SU-DHL-6 (cell line): ENCODE measurements around the gene CXorf65.

Experiments used
- H2AFZ ChIP-seq: fragments of 200-600 bp; sonication (generic); 2 replicates; pipeline ENCODE4 v1.6.1; 2014; ENCODE audit warnings: low read depth, mild to moderate bottlenecking, moderate library complexity, mixed read lengths, antibody characterized with exemption, low read length; ENCODE audit not compliant: severe bottlenecking
- H3F3A ChIP-seq: fragments of 200-600 bp; shearing (Covaris generic); 2 replicates; pipeline ENCODE4 v1.6.0; 2016; ENCODE audit warnings: antibody characterized with exemption, mild to moderate bottlenecking; ENCODE audit not compliant: insufficient read depth
- H3K27ac ChIP-seq: fragments of 200-600 bp; sonication (generic); 2 replicates; pipeline ENCODE4 v1.5.1; 2016; ENCODE audit warnings: low read depth, mild to moderate bottlenecking, low read length, moderate library complexity, mixed read lengths
- H3K27me3 ChIP-seq: fragments of 200-600 bp; sonication (generic), shearing (Covaris generic); 2 replicates; pipeline ENCODE4 v1.6.0; 2014; ENCODE audit warnings: mild to moderate bottlenecking, low read length
- H3K36me3 ChIP-seq: fragments of 200-600 bp; sonication (generic); 2 replicates; pipeline ENCODE4 v1.6.1; 2014; ENCODE audit warnings: mild to moderate bottlenecking, low read length, mixed read lengths
- H3K4me2 ChIP-seq: fragments of 300-600, 200-600 bp; shearing (Covaris generic), sonication (generic); 2 replicates; pipeline ENCODE4 v1.6.0; 2014; ENCODE audit warnings: low read length, low read depth, mild to moderate bottlenecking; ENCODE audit not compliant: poor library complexity, severe bottlenecking
- H3K4me3 ChIP-seq: fragments of 200-600 bp; sonication (generic); 2 replicates; pipeline ENCODE4 v1.5.1; 2014; ENCODE audit warnings: antibody characterized with exemption, low read length, mild to moderate bottlenecking, mixed read lengths; ENCODE audit not compliant: insufficient read depth, poor library complexity, severe bottlenecking
- H3K79me2 ChIP-seq: fragments of 200-600 bp; sonication (generic); 2 replicates; pipeline ENCODE4 v1.6.1; 2014; ENCODE audit warnings: mild to moderate bottlenecking, low read length, moderate library complexity; ENCODE audit not compliant: insufficient read depth
- H3K9ac ChIP-seq: fragments of 200-600 bp; sonication (generic); 2 replicates; pipeline ENCODE4 v1.7.0; 2014; ENCODE audit warnings: mild to moderate bottlenecking, low read length
- H3K9me2 ChIP-seq: fragments of 200-600 bp; sonication (generic); replicated peaks from 2 replicates; pipeline ENCODE4 v1.6.1; 2014; ENCODE audit warnings: low read length; ENCODE audit not compliant: insufficient read depth
- H3K9me3 ChIP-seq: fragments of 200-600 bp; sonication (generic); 2 replicates; pipeline ENCODE4 v1.6.1; 2014; ENCODE audit warnings: low read length, mixed read lengths; ENCODE audit not compliant: insufficient read depth
- H4K20me1 ChIP-seq: fragments of 200-600 bp; sonication (generic); 2 replicates; pipeline ENCODE4 v1.6.1; 2014; ENCODE audit warnings: low read depth, mild to moderate bottlenecking, antibody characterized with exemption, low read length, moderate library complexity, mixed read lengths
- CTCF ChIP-seq: fragments of 200-600 bp; sonication (generic); IDR thresholded peaks from one replicate; pipeline ENCODE4 v1.5.1; 2017; ENCODE audit warnings: antibody characterized with exemption, mild to moderate bottlenecking, low read length, moderate library complexity; ENCODE audit not compliant: insufficient read depth, poor library complexity, severe bottlenecking
- EZH2phosphoT487 ChIP-seq: fragments of 200-600 bp; sonication (generic), shearing (Covaris generic); conservative IDR thresholded peaks from 2 replicates; pipeline ENCODE4 v1.6.1; 2018; ENCODE audit warnings: mild to moderate bottlenecking, antibody characterized with exemption, low read length, moderate library complexity, mixed read lengths

The CXorf65 gene

GRCh38 chrX:71128915-71129765 is 22.6 kb upstream of the CXorf65 start:
- Histone ChIP-seq H3K27ac (no peak overlapping the region), H4K20me1 (no peaks in the 10 kb centered on the region), H2AFZ (no peak overlapping the region), H3K9me2 (no peaks in the 10 kb centered on the region), H3K4me3 (no peak overlapping the region), H3K4me2 (no peak overlapping the region), H3K9me3 (no peaks in the 10 kb centered on the region), H3K79me2 (no peaks in the 10 kb centered on the region), H3K9ac (no peak overlapping the region), H3F3A (no peaks in the 10 kb centered on the region), H3K36me3 (no peaks in the 10 kb centered on the region), H3K27me3 (no peaks in the 10 kb centered on the region)
- TF ChIP-seq CTCF (peak; percentile 75), EZH2phosphoT487 (no peak)

DNA sequence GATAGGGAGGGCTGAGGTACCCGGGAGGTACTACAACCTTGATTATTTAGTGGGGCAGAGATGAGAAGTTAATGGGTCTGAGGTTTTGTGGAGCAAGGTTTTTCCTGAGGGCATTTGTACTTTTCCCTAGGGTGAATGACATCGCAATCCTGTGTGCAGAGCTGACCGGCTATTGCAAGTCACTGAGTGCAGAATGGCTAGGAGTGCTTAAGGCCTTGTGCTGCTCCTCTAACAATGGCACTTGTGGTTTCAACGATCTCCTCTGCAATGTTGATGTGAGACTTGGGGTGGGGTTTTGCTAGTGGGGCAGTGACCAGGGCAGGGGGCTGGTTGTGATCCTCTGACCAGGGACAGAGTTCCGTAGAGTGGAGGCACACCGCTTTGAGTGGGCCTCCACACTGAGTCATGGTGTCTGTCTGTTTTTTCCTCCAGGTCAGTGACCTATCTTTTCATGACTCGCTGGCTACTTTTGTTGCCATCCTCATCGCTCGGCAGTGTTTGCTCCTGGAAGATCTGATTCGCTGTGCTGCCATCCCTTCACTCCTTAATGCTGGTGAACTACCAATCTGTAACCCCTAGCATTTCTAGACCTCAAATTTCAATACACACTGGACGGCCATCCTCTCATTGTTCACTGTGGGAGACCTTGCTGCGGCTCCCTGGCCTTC is 21.8 kb upstream of the CXorf65 start:
- H3K9me2 ChIP-seq, result no peaks in the 10 kb centered on the region
- TF ChIP-seq EZH2phosphoT487 (no peak), CTCF (no peak)
- no peaks in the 10 kb centered on the region for H3K79me2 ChIP-seq
- H3K27me3 ChIP-seq, result no peaks in the 10 kb centered on the region
- H3K9ac ChIP-seq, result no peak overlapping the region
- no peak overlapping the region for H2AFZ ChIP-seq
- no peak overlapping the region for H3K4me3 ChIP-seq
- H3K4me2 ChIP-seq, result no peak overlapping the region
- H3K9me3 ChIP-seq, result no peaks in the 10 kb centered on the region
- no peaks in the 10 kb centered on the region for H3K36me3 ChIP-seq
- H4K20me1 ChIP-seq, result no peaks in the 10 kb centered on the region
- no peaks in the 10 kb centered on the region for H3F3A ChIP-seq
- no peak overlapping the region for H3K27ac ChIP-seq

GRCh38 chrX:71118985-71119535 is 12.5 kb upstream of the CXorf65 start:
- Histone ChIP-seq H3K9me3 (no peaks in the 10 kb centered on the region), H3K36me3 (no peaks in the 10 kb centered on the region), H3K9ac (peak overlapping the region; percentile 75), H3K4me3 (peak overlapping the region; percentile 72), H3F3A (0 out of 2 replicates have a peak, but pooled peaks cover 5% of the 10 kb centered on the region), H3K79me2 (no peaks in the 10 kb centered on the region), H4K20me1 (no peaks in the 10 kb centered on the region), H3K9me2 (no peaks in the 10 kb centered on the region), H2AFZ (peak overlapping the region; percentile 80), H3K4me2 (peak overlapping the region; percentile 90), H3K27ac (peak overlapping the region; percentile 72; the same call in 1 of the 2 replicates), H3K27me3 (no peaks in the 10 kb centered on the region)
- TF ChIP-seq CTCF (no peak), EZH2phosphoT487 (no peak)
